ENCODE results near the gene DCTD. TPM values are rescaled to one million over a fixed set of nuclear protein-coding genes. Genes with fewer than 3 reads are reported as not detected.

The DCTD gene
- total RNA-seq, 2 donors from 2014 or later, result 81.0 to 125 TPM

DNA sequence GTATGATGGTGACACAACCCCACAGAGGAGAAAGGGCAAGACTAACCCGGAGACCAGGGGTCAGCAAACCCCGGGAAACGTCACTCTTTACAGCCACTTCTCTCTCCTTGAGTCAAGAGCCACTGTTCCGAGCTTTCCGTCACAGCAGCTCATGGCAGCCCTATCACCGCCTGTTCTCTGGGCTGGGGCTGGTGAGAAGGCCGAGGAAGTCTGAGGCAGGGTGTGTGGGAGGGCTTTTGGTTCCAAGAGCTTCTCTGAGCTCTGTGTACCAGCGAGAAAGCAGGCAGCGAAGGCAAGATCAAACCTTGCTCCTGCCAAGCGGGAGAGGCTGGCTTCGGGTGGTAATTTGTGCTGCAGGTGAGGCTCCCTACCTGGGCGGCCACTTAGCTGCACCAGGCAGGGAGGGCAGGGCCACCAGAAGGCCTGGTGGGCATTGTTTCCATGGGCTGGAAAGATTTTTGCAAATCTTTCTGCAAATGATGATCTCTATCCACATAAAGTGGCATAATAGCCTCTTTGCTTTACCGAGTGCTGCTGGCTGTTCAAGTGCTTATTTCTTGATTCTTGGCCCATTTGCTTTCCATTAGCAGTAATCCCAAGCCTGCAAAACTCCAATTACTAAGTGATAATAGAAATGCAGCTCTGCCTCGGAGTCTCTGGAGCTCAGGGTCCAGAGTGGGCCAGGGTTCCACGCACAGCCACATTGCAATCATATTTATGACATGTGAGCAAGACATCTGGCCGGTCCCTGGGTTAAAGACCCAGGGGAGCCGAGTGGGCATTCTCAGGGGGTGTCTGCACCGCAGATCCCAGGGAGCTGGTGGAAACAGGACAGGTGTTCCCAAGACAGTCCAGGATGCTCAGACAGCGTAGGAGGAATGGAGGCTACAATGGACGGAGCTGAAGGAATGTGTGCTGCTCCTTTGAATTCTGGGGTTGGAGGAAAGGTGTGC lies 41.5 kb downstream of the DCTD start:
- no peak overlapping the region for H3K27ac Mint-ChIP-seq
- H3K4me3 Mint-ChIP-seq, result no peak overlapping the region
- no peaks in the 10 kb centered on the region for H3K9me3 Mint-ChIP-seq
- peaks cover 32% of the 10 kb centered on the region for H3K36me3 Mint-ChIP-seq (ENCODE audit: low read depth)
- no peaks in the 10 kb centered on the region for H3K27me3 Mint-ChIP-seq
- no peaks in the 10 kb centered on the region for H3K4me1 Mint-ChIP-seq
- no peak for ATAC-seq (replicated peaks)

DNA sequence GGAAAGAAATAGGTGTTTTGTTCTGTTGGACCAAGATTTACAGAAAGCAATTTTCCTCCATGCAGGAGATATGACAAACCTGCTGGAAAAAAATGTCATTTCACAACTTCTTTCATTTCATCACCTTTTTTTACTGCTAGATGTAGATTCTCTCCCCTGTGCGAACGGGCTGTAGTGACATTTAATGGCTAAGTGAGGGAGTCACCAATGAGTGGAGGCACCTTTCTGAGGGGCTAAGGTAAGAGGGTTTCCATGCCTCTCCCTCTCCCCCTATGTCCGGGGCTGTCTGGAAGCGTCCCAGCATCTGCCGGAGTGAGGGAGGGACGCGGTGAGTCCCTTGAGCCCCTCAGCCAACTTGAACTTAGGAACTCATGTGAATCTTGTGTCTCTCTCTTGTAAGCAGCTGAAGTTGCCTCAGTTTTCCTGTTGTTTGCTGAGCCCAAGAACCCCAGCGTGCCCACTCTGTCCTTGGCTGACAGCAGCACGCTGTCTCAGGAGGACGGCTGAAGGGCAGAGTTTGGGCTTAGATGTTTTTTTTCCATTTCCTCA lies 42.3 kb downstream of the DCTD start:
- Mint-ChIP-seq H3K27me3 (no peaks in the 10 kb centered on the region), H3K4me1 (no peaks in the 10 kb centered on the region), H3K4me3 (no peak overlapping the region), H3K36me3 (ENCODE audit: low read depth) (peaks cover 32% of the 10 kb centered on the region), H3K9me3 (no peaks in the 10 kb centered on the region), H3K27ac (no peak overlapping the region)
- ATAC-seq (replicated peaks), result no peak

DNA sequence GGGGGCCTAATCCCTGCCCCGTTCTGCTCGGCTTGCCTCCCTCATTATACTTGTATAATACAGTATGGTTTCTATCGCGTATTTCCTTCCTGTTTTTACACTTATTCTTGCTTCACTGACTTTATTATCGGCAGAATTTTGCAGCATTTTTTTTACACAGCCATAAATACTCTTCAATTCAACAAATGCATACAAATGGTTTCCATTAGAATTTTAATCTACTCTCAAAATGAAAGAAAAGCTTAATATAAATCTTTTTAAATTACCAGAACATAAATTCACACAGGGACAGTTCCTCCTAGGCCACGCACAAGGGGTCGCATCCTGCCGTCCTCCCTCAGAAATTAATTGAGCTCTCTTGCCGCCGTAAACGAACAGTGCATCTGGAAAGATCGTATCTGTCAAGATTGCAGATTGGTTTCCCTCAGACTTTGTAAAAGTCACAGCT lies 42.9 kb downstream of the DCTD start:
- peaks cover 32% of the 10 kb centered on the region for H3K36me3 Mint-ChIP-seq (ENCODE audit: low read depth)
- no peaks in the 10 kb centered on the region for H3K9me3 Mint-ChIP-seq
- no peaks in the 10 kb centered on the region for H3K27me3 Mint-ChIP-seq
- no peaks in the 10 kb centered on the region for H3K4me1 Mint-ChIP-seq
- no peak overlapping the region for H3K4me3 Mint-ChIP-seq
- no peak for ATAC-seq (replicated peaks)
- H3K27ac Mint-ChIP-seq, result no peak overlapping the region

DNA sequence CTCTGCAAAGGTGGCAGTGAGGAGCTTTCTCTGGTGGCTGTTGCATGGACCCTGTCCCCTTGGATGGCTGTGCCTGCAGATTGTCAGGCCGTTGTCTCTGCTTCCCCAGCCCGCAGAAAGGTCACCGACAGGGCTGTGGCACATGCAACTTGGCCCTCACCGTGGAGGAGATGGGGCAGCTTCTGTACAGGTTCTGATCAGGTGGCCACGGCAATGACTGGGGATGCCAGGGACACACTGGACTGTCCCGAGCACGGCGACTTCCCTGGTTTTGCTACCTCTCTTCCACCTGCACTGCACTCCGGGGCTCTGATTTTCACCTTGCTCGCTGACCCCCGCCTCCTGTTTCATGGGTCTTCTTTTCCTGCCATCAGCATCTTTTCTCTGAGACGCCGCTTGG lies 43.5 kb downstream of the DCTD start:
- no peak for ATAC-seq (replicated peaks)
- Mint-ChIP-seq H3K27me3 (no peaks in the 10 kb centered on the region), H3K27ac (no peak overlapping the region), H3K4me3 (no peak overlapping the region), H3K36me3 (ENCODE audit: low read depth) (peaks cover 32% of the 10 kb centered on the region), H3K9me3 (no peaks in the 10 kb centered on the region), H3K4me1 (no peaks in the 10 kb centered on the region)

DNA sequence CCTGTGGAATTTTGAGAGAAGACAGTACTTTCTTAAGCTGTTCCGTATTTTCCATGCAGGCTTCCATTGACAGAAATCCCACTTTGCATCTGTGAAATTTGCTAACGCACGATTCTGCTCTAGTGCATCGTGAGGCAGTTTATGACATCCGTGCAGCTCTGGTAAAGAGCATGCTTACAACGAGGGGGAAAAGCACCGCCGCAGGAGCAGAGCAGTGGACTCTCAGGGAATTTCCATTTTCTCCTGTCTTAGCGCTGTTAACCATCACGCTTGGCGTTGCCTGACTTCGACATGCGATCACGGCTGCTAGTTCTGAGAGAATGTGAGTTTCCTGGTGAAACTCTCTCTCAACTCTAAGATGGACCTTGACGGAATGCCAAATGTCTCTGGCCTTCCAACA lies 43.9 kb downstream of the DCTD start:
- no peak overlapping the region for H3K27ac Mint-ChIP-seq
- peaks cover 32% of the 10 kb centered on the region for H3K36me3 Mint-ChIP-seq (ENCODE audit: low read depth)
- no peaks in the 10 kb centered on the region for H3K9me3 Mint-ChIP-seq
- H3K4me1 Mint-ChIP-seq, result no peaks in the 10 kb centered on the region
- H3K27me3 Mint-ChIP-seq, result no peaks in the 10 kb centered on the region
- ATAC-seq (replicated peaks), result no peak
- H3K4me3 Mint-ChIP-seq, result no peak overlapping the region

DNA sequence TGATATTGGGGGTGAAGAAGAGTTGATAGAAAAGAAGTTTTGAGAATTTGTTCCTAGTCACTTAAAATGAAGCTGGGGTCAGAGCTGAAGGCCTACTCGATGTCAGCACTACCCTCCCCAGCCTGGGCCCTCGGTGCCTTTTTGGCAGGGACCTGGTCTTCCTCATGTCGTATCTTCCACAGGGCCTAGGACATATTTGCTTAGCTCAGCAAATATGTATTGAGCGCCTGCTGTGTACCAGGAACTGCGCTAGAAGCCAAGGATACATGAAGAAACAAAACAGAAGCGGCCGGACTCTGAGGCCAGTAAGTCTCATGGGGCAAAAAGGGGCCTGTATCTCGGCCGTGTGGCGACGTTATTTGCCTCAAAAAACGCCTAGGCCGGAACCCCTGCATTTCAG lies 44.3 kb downstream of the DCTD start:
- Mint-ChIP-seq H3K4me1 (no peaks in the 10 kb centered on the region), H3K4me3 (no peak overlapping the region), H3K9me3 (no peaks in the 10 kb centered on the region), H3K27me3 (no peaks in the 10 kb centered on the region), H3K27ac (no peak overlapping the region), H3K36me3 (ENCODE audit: low read depth) (peaks cover 32% of the 10 kb centered on the region)
- no peak for ATAC-seq (replicated peaks)

DNA sequence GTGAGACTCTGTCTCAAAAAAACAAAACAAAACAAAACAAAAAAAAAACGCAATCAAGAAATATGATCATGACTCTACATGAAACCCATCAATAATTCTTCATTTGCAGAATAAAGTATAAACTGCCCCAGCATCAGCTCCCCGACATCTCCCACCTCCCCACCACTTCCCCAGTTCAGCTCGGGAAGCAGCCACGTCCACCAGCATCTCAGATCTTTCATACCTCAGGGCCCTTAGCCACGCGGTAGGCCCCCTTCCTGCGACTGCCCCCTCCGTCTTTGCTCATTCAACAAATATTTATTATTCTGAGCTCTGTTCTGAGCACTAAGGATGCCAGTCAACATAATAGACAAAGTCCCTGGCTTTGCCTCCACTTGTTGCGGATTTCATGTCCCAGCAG lies 45.6 kb downstream of the DCTD start:
- Mint-ChIP-seq H3K27ac (no peak overlapping the region), H3K4me1 (no peaks in the 10 kb centered on the region), H3K9me3 (no peaks in the 10 kb centered on the region), H3K4me3 (no peak overlapping the region), H3K36me3 (ENCODE audit: low read depth) (peaks cover 26% of the 10 kb centered on the region), H3K27me3 (no peaks in the 10 kb centered on the region)
- no peak for ATAC-seq (replicated peaks)

DNA sequence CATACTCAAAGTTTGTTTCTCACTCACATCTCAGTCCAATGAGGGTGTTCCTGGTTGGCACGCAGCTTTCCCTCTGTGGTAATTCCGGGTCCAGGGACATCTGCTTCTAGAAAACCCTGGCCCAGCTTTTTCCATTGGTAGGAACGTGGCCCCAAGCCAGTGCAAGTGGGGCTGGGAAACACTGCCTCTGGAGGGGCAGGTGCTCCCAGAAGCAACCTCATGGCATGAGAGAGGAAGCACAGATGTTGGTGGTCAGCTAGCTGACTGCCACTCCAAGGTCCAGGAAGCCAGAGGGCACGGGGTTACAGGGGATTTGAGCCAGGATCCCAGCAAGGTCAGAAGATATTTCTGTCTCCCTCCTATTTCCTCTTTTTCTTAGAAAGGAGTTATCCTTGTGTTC lies 47.5 kb downstream of the DCTD start:
- H3K36me3 Mint-ChIP-seq (ENCODE audit: low read depth), result peaks cover 14% of the 10 kb centered on the region
- no peaks in the 10 kb centered on the region for H3K4me1 Mint-ChIP-seq
- no peaks in the 10 kb centered on the region for H3K9me3 Mint-ChIP-seq
- no peak overlapping the region for H3K27ac Mint-ChIP-seq
- no peak for ATAC-seq (replicated peaks)
- no peaks in the 10 kb centered on the region for H3K27me3 Mint-ChIP-seq
- no peak overlapping the region for H3K4me3 Mint-ChIP-seq

DNA sequence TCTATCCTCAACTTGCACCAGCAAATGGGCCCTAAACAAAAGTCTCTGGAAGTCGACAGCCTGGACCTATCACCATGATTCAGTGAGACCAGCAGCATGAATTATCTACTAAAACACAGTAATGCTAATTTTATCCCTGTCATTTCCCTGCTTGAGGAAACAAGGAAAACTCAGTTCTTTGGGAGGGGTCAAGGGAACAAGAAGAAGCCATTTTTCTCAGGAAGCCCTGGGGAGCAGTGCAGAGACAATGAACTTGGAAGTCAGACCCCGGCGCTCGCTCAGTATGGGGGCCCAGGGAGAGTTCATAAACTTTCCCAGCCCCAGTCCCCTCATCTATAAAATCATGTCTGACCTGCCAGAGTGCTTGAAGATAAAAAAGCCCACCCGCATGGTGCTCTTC lies 50.4 kb downstream of the DCTD start:
- no peak overlapping the region for H3K4me3 Mint-ChIP-seq
- H3K27ac Mint-ChIP-seq, result no peak overlapping the region
- H3K9me3 Mint-ChIP-seq, result no peaks in the 10 kb centered on the region
- no peak for ATAC-seq (replicated peaks)
- no peaks in the 10 kb centered on the region for H3K27me3 Mint-ChIP-seq
- H3K36me3 Mint-ChIP-seq (ENCODE audit: low read depth), result no peaks in the 10 kb centered on the region
- H3K4me1 Mint-ChIP-seq, result no peaks in the 10 kb centered on the region

DNA sequence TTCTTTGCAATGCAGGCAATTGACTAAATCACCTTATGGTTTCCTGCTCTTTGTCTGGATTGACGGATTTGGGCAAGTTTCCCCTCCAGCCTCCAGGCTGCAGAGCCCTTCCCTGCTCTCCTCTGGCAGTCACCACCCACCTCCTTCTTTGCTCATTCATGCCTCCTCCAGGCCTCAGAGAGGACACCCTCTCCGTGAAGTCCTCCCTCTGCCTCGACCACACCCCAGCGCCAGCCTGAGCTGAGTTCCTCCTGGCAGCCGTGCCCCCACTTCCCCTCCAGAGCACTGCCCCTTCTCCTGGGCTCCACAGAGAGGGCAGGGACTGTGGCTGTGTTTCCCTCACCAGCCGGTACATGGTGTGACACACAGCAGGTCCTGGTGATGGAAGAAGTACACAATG lies 53.7 kb downstream of the DCTD start:
- ATAC-seq (replicated peaks), result no peak
- H3K36me3 Mint-ChIP-seq (ENCODE audit: low read depth), result no peaks in the 10 kb centered on the region
- peaks cover 4% of the 10 kb centered on the region for H3K9me3 Mint-ChIP-seq
- no peaks in the 10 kb centered on the region for H3K27me3 Mint-ChIP-seq
- H3K27ac Mint-ChIP-seq, result no peak overlapping the region
- no peak overlapping the region for H3K4me3 Mint-ChIP-seq
- H3K4me1 Mint-ChIP-seq, result no peaks in the 10 kb centered on the region

DNA sequence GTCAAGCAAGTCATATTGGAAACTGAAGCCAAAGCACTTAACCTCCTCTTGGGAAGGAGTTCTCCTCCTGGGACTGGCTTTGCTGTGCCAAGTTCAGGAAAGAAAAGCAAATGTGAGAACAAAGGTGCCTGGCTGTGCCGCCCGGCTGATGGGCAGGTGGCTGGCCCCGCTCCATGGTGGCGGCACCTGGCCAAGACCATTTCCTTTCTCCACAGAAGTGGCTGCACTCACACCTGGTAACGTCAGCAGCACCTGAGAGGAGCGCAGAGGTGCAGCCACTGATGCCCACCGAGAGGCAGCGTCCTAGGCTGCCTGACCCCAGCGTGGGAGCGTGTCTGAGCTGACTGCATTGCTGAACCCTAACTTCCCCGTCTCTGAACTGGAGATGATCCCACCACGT lies 54.3 kb downstream of the DCTD start:
- Mint-ChIP-seq H3K36me3 (ENCODE audit: low read depth) (no peaks in the 10 kb centered on the region), H3K9me3 (peaks cover 4% of the 10 kb centered on the region), H3K4me1 (no peaks in the 10 kb centered on the region), H3K27ac (no peak overlapping the region), H3K27me3 (no peaks in the 10 kb centered on the region), H3K4me3 (no peak overlapping the region)
- no peak for ATAC-seq (replicated peaks)

DNA sequence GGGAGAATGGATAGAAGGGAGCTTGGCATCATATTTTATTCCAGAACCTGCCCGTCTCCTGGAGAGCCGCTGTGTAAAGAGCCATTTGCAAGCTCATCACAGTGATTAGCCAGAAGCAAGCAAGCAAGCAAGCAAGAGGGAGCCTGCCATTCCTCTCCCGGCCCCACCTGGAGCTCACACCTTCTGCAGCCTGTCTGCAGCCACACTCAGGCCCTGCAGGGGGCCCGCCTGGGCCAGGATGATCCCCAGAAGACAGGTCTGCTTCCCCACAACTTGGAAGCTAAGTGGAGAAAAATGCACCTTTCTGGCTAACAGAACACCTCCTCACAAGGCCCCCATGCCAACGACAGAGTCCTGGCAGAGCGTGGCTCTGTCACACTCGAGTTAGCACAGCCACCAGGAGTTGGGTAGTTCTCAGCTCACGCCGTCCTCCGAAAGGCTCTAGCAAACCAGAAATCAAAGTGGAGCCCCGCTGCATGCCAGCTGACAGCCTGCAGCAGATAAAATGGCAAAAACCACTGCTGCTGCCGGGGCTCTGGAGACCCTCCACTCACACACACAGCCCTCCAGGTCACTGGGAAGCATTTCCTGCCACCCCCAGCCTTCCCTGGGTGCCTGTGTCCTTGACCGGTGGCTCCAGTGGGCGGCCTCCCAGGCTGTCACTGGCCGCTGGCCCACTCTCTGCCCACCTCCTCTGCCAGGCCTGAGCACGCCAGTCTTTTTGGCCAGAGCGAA lies 54.9 kb downstream of the DCTD start:
- H3K9me3 Mint-ChIP-seq, result peaks cover 4% of the 10 kb centered on the region
- no peak overlapping the region for H3K27ac Mint-ChIP-seq
- H3K4me3 Mint-ChIP-seq, result no peak overlapping the region
- no peaks in the 10 kb centered on the region for H3K27me3 Mint-ChIP-seq
- H3K36me3 Mint-ChIP-seq (ENCODE audit: low read depth), result no peaks in the 10 kb centered on the region
- H3K4me1 Mint-ChIP-seq, result no peaks in the 10 kb centered on the region
- no peak for ATAC-seq (replicated peaks)

DNA sequence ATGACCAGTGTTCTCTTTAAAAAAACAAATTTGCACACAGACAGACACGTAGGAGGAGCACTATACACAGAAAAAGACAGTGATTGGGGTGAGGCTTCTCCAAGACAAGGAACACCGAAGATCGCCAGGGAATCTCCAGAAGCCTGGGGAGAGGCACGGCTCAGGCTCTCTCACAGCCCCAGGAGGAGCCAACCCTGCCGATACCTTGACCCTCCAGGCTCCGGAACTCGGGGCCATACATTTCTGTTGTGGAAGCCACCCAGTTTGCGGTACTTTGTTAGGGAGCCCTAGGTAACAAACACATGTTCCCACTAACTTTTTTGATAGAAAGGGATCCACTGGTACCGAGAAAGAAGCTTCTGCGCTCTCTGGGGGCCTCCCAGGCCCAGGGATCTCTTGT lies 55.8 kb downstream of the DCTD start:
- Mint-ChIP-seq H3K4me3 (no peak overlapping the region), H3K27me3 (no peaks in the 10 kb centered on the region), H3K9me3 (peaks cover 4% of the 10 kb centered on the region), H3K4me1 (no peaks in the 10 kb centered on the region), H3K36me3 (ENCODE audit: low read depth) (no peaks in the 10 kb centered on the region), H3K27ac (no peak overlapping the region)
- no peak for ATAC-seq (replicated peaks)

DNA sequence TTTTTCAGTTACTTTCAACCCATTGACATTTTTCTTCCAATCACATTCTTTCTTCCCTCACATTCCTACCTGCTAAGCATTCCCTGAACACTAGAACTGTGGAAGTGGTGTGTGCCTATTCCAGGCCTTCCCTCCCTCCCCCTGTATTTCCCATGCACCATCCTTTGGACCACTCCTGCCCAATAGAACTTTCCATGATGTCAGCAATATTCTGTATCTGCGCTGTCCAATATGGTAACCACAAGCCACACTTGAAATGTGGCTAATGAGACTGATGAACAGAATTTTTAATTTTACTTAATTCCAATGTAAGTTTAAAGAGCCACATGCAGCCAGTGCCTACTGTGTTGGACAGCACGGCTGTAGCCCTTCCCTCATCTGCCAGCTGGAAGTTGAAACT lies 57.5 kb downstream of the DCTD start:
- H3K36me3 Mint-ChIP-seq (ENCODE audit: low read depth), result no peaks in the 10 kb centered on the region
- H3K27me3 Mint-ChIP-seq, result no peaks in the 10 kb centered on the region
- peaks cover 4% of the 10 kb centered on the region for H3K9me3 Mint-ChIP-seq
- H3K4me1 Mint-ChIP-seq, result no peaks in the 10 kb centered on the region
- ATAC-seq (replicated peaks), result no peak
- H3K4me3 Mint-ChIP-seq, result no peak overlapping the region
- H3K27ac Mint-ChIP-seq, result no peak overlapping the region

DNA sequence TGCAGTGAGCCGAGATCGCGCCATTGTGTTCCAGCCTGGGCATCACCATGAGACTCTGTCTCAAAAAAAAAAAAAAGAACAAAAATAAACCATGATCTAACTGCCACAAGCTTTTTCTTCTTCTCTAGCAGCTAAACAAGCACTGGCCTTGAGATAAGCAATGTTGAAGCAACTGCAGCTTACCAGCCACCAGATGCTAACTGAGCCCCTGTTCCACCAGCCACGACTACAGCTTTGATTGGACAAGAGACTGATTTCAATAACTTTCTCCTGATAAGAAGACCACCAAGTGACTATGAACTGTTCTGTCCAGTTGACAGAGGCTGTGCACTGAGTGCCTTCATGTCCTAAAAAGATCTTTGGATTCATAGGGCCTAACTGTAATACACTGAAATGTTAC lies 58.5 kb downstream of the DCTD start:
- no peak for ATAC-seq (replicated peaks)
- peaks cover 4% of the 10 kb centered on the region for H3K9me3 Mint-ChIP-seq
- no peak overlapping the region for H3K4me3 Mint-ChIP-seq
- H3K27ac Mint-ChIP-seq, result no peak overlapping the region
- no peaks in the 10 kb centered on the region for H3K27me3 Mint-ChIP-seq
- H3K36me3 Mint-ChIP-seq (ENCODE audit: low read depth), result no peaks in the 10 kb centered on the region
- H3K4me1 Mint-ChIP-seq, result no peaks in the 10 kb centered on the region

Measured in activated T-helper 17 cell treated with anti-CD3 and anti-CD28 coated beads, Interleukin-2, amount 50 U/mL, for 72 hours (primary cell).